K562 (cell line): ENCODE results near the gene PTK7. TPM values are rescaled to one million over a fixed set of nuclear protein-coding genes. Genes with fewer than 3 reads are reported as not detected.

Source experiments
- BACH1 ChIP-seq: fragments of 200-800 bp; sonication (Bioruptor generic); IDR thresholded peaks from 2 replicates; pipeline ENCODE4 v1.6.1; 2016; ENCODE audit warnings: missing genetic modification characterization, missing compliant biosample characterization
- CSDE1 ChIP-seq, 2 experiments: fragments of 450-650 bp; IDR thresholded peaks; 2 replicates each; pipeline ENCODE4 v1.6.1; 2016; ENCODE audit warnings: mild to moderate bottlenecking in 1 of 2
- CTBP1 ChIP-seq: fragments of 450-650 bp; IDR thresholded peaks from 2 replicates; pipeline ENCODE4 v1.6.1; 2016; ENCODE audit warnings: borderline replicate concordance
- E2F8 ChIP-seq: fragments of 450-650 bp; IDR thresholded peaks from 2 replicates; pipeline ENCODE4 v1.7.1; 2018; ENCODE audit warnings: mild to moderate bottlenecking, low read depth; ENCODE audit not compliant: partially characterized antibody
- ELF4 ChIP-seq: fragments of 450-650 bp; formaldehyde crosslinking; IDR thresholded peaks from 2 replicates; pipeline ENCODE4 v1.4.0; 2022; ENCODE audit warnings: missing genetic modification characterization
- ESRRA ChIP-seq: fragments of 450-650 bp; IDR thresholded peaks from 2 replicates; pipeline ENCODE4 v1.6.1; 2014; ENCODE audit warnings: low read depth, mild to moderate bottlenecking, moderate library complexity, borderline replicate concordance
- FOS ChIP-seq: IDR thresholded peaks from 3 replicates; pipeline ENCODE4 v1.6.1; 2011; ENCODE audit not compliant: insufficient read length; ENCODE audit errors: extremely low read depth
- HLTF ChIP-seq: fragments of 450-650 bp; IDR thresholded peaks from 2 replicates; pipeline ENCODE4 v1.6.1; 2016
- HMGN3 ChIP-seq: IDR thresholded peaks from 2 replicates; pipeline ENCODE4 v1.6.1; 2011; ENCODE audit warnings: borderline replicate concordance, low read depth, mild to moderate bottlenecking, mixed read lengths, low read length; ENCODE audit not compliant: insufficient read length; ENCODE audit errors: extremely low read depth
- HNRNPUL1 ChIP-seq: fragments of 200-400 bp; formaldehyde crosslinking; IDR thresholded peaks from 2 replicates; pipeline ENCODE4 v1.6.1; 2017; ENCODE audit warnings: low read length
- KLF6 ChIP-seq: fragments of 250-450 bp; sonication (Bioruptor Pico); IDR thresholded peaks from 2 replicates; pipeline ENCODE4 v1.4.0; 2020; ENCODE audit warnings: mild to moderate bottlenecking, moderate library complexity, borderline replicate concordance
- MYC ChIP-seq, 2 experiments: fragments of 250-450 bp in 1 of 2; sonication (Bioruptor Pico) in 1 of 2; IDR thresholded peaks; 2 replicates each; pipeline versions ENCODE4 v1.5.1 to v1.6.1; 2012 to 2021; ENCODE audit warnings: low read depth in 2 of 2, borderline replicate concordance in 1 of 2, improper control_type of control experiment in 1 of 2, low read length in 1 of 2, mild to moderate bottlenecking in 1 of 2, moderate library complexity in 1 of 2
- NCOR1 ChIP-seq: fragments of 450-650 bp; IDR thresholded peaks from 2 replicates; pipeline ENCODE4 v1.6.1; 2016; ENCODE audit warnings: mild to moderate bottlenecking, moderate library complexity
- NFE2 ChIP-seq: IDR thresholded peaks from 2 replicates; pipeline ENCODE4 v1.6.1; 2014; ENCODE audit warnings: antibody characterized with exemption, low read depth
- TAF7 ChIP-seq: fragments of 450-650 bp; IDR thresholded peaks from 2 replicates; pipeline ENCODE4 v1.6.1; 2016; ENCODE audit warnings: missing genetic modification characterization, missing compliant biosample characterization
- ZBTB9 ChIP-seq: fragments of 450-650 bp; formaldehyde crosslinking; IDR thresholded peaks from 2 replicates; pipeline ENCODE4 v1.4.0; 2020; ENCODE audit warnings: mild to moderate bottlenecking, moderate library complexity
- ZNF696 ChIP-seq: fragments of 250-450 bp; sonication (Bioruptor Pico); conservative IDR thresholded peaks from 2 replicates; pipeline ENCODE4 v1.4.0; 2020; ENCODE audit warnings: mild to moderate bottlenecking, moderate library complexity
- ZNF780A ChIP-seq: fragments of 250-450 bp; sonication (Bioruptor Pico); IDR thresholded peaks from 2 replicates; pipeline ENCODE4 v1.5.0; 2021; ENCODE audit warnings: mild to moderate bottlenecking
- ZNF785 ChIP-seq: fragments of 250-450 bp; sonication (Bioruptor Pico); IDR thresholded peaks from 2 replicates; pipeline ENCODE4 v1.4.0; 2020; ENCODE audit warnings: mild to moderate bottlenecking
- polyA plus RNA-seq, 8 experiments: library from polyadenylated mRNA; depleted of rRNA in 4 of 8; stranded (reverse) in 5 of 8; unstranded in 3 of 8; fragments of >200 nt; fragmentation: Nextera tagmentation in 2 of 8; fragmentation: Illumina TruSeq in 1 of 8; extraction: Ambion mirVana in 2 of 8; extraction: Trizol in 1 of 8; gene quantifications; 2 replicates each; pipeline versions ENCODE4 v1.2.1 to v1.2.3, GENCODE V29; 2011 to 2014; ENCODE audit warnings: inconsistent platforms in 1 of 8, missing spikeins in 1 of 8
- total RNA-seq, 7 experiments: library from RNA; depleted of rRNA in 6 of 7; stranded (reverse); fragments of >200 nt in 6 of 7; fragmentation: Illumina TruSeq in 2 of 7; extraction: Trizol in 2 of 7; gene quantifications; 2 replicates each; pipeline versions ENCODE4 v1.2.1 to v1.2.3, GENCODE V29; 2011 to 2021; ENCODE audit warnings: low replicate concordance in 1 of 7
- TF ChIP-seq, protein P1 (sequence below): fragments of 450-650 bp; formaldehyde crosslinking; IDR thresholded peaks from 2 replicates; pipeline ENCODE4 v1.4.0; 2022; ENCODE audit warnings: missing genetic modification characterization
- TF ChIP-seq, protein P2 (sequence below): fragments of 250-450 bp; sonication (Bioruptor Pico); IDR thresholded peaks from 2 replicates; pipeline ENCODE4 v1.8.0; 2022; ENCODE audit warnings: inconsistent platforms

The PTK7 gene
- total and polyA plus RNA-seq, 9 of the 15 experiments (the other 6 are each of a cell fraction or from before 2014, with no cell fraction given) = 0.20 to 6.8 (median 4.2) TPM

GRCh38 chr6:43053545-43054205, 22.4 kb upstream of the PTK7 start, which contains the start of gene CUL7 (continued):
- TF ChIP-seq E2F8 = peak; percentile 91
- peak; percentile 80 for TF ChIP-seq MYC (IDR thresholded peaks at IDR 0.05; ENCODE audit: low read depth, low read length)
- TF ChIP-seq MYC (CRISPR knock-in tag; IDR thresholded peaks at IDR 0.05; ENCODE audit: borderline replicate concordance, low read depth) = peak; percentile 98
- TF ChIP-seq ZNF785 (CRISPR knock-in tag) = no peak
- TF ChIP-seq NFE2 = peak; percentile 61
- peak; percentile 84 for TF ChIP-seq CTBP1
- 0 out of 2 replicates have a peak, but pooled peaks have one; percentile 50 for TF ChIP-seq TAF7 (tag)
- TF ChIP-seq, protein P1, sequence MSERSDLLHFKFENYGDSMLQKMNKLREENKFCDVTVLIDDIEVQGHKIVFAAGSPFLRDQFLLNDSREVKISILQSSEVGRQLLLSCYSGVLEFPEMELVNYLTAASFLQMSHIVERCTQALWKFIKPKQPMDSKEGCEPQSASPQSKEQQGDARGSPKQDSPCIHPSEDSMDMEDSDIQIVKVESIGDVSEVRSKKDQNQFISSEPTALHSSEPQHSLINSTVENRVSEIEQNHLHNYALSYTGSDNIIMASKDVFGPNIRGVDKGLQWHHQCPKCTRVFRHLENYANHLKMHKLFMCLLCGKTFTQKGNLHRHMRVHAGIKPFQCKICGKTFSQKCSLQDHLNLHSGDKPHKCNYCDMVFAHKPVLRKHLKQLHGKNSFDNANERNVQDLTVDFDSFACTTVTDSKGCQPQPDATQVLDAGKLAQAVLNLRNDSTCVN (CRISPR knock-in tag) = peak; percentile 75; the same call in 1 of the 2 replicates
- peak; percentile 98 for TF ChIP-seq HMGN3
- TF ChIP-seq, protein P2, sequence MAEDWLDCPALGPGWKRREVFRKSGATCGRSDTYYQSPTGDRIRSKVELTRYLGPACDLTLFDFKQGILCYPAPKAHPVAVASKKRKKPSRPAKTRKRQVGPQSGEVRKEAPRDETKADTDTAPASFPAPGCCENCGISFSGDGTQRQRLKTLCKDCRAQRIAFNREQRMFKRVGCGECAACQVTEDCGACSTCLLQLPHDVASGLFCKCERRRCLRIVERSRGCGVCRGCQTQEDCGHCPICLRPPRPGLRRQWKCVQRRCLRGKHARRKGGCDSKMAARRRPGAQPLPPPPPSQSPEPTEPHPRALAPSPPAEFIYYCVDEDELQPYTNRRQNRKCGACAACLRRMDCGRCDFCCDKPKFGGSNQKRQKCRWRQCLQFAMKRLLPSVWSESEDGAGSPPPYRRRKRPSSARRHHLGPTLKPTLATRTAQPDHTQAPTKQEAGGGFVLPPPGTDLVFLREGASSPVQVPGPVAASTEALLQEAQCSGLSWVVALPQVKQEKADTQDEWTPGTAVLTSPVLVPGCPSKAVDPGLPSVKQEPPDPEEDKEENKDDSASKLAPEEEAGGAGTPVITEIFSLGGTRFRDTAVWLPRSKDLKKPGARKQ = no peak
- TF ChIP-seq BACH1 (tag) = no peak
- peak; percentile 92 for TF ChIP-seq ELF4 (CRISPR knock-in tag)
- TF ChIP-seq ESRRA = peak; percentile 86
- no peak for TF ChIP-seq HNRNPUL1
- peak; percentile 75; the same call in 1 of the 2 replicates for TF ChIP-seq ZNF696 (CRISPR knock-in tag)
- TF ChIP-seq KLF6 (CRISPR knock-in tag) = peak; percentile 95
- peak; percentile 28; the same call in 1 of the 2 replicates for TF ChIP-seq HLTF
- peak; percentile 63; the same call in 1 of the 2 replicates for TF ChIP-seq NCOR1
- TF ChIP-seq CSDE1 (IDR thresholded peaks at IDR 0.05) = 0 out of 4 replicates have a peak, but pooled peaks of 1 of the 2 experiments have one; percentile 29
- TF ChIP-seq ZBTB9 (CRISPR knock-in tag) = peak; percentile 98
- no peak for TF ChIP-seq FOS
- peak; percentile 89 for TF ChIP-seq ZNF780A
